SK-N-SH (cell line): ENCODE results near the gene SLC41A3.

Experiments
- CTCF ChIP-seq: fragments of 200-600 bp; sonication (generic); IDR thresholded peaks from 2 replicates; pipeline ENCODE4 v1.6.1; 2017; ENCODE audit warnings: antibody characterized with exemption, mild to moderate bottlenecking, moderate library complexity
- EZH2phosphoT487 ChIP-seq: fragments of 200-600 bp; sonication (generic); IDR thresholded peaks from 2 replicates; pipeline ENCODE4 v1.6.1; 2017; ENCODE audit warnings: low read depth, mixed run types, mild to moderate bottlenecking, antibody characterized with exemption, moderate library complexity, borderline replicate concordance
- FOXJ3 ChIP-seq: sonication (generic); formaldehyde crosslinking; IDR thresholded peaks from 2 replicates; pipeline ENCODE4 v1.5.1; 2020; ENCODE audit warnings: mild to moderate bottlenecking, missing genetic modification reagents
- POLR2AphosphoS5 ChIP-seq: IDR thresholded peaks from 2 replicates; pipeline ENCODE4 v1.6.1; 2012; ENCODE audit warnings: low read depth, low read length
- SIN3A ChIP-seq: IDR thresholded peaks from 2 replicates; pipeline ENCODE4 v1.6.1; 2012; ENCODE audit warnings: low read depth, mild to moderate bottlenecking, low read length, moderate library complexity, borderline replicate concordance
- TAF1 ChIP-seq: IDR thresholded peaks from 2 replicates; pipeline ENCODE4 v1.6.1; 2012; ENCODE audit warnings: low read depth, mild to moderate bottlenecking, low read length, moderate library complexity, borderline replicate concordance
- USF2 ChIP-seq: fragments of 150-350 bp; IDR thresholded peaks from 2 replicates; pipeline ENCODE4 v1.6.1; 2017; ENCODE audit warnings: antibody characterized with exemption, low read length, low read depth, borderline replicate concordance
- YY1 ChIP-seq: IDR thresholded peaks from 2 replicates; pipeline ENCODE4 v1.4.0; 2012; ENCODE audit warnings: low read depth, mild to moderate bottlenecking

- TF ChIP-seq CTCF (no peak), SIN3A (no peak), EZH2phosphoT487 (no peak), YY1 (no peak), TAF1 (no peak), USF2 (no peak), POLR2AphosphoS5 (no peak), FOXJ3 (no peak)
These were observed 18.1 kb upstream of the SLC41A3 start for GRCh38 chr3:126102011-126102410.
